ENCODE measurements around the gene TPD52L2.

The TPD52L2 gene

GRCh38 chr20:63825331-63826118 lies 39.5 kb upstream of the TPD52L2 start:
- no peak for DNase-seq (ENCODE audit: low read depth)
- TF ChIP-seq, protein P1, sequence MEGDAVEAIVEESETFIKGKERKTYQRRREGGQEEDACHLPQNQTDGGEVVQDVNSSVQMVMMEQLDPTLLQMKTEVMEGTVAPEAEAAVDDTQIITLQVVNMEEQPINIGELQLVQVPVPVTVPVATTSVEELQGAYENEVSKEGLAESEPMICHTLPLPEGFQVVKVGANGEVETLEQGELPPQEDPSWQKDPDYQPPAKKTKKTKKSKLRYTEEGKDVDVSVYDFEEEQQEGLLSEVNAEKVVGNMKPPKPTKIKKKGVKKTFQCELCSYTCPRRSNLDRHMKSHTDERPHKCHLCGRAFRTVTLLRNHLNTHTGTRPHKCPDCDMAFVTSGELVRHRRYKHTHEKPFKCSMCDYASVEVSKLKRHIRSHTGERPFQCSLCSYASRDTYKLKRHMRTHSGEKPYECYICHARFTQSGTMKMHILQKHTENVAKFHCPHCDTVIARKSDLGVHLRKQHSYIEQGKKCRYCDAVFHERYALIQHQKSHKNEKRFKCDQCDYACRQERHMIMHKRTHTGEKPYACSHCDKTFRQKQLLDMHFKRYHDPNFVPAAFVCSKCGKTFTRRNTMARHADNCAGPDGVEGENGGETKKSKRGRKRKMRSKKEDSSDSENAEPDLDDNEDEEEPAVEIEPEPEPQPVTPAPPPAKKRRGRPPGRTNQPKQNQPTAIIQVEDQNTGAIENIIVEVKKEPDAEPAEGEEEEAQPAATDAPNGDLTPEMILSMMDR (IDR thresholded peaks at IDR 0.05; ENCODE audit: insufficient read depth, low read depth, low read length, missing control alignments), result no peak
- H3K4me3 ChIP-seq (ENCODE audit: low read length), result no peak overlapping the region

GRCh38 chr20:63826753-63827152 lies 38.3 kb upstream of the TPD52L2 start:
- H3K4me3 ChIP-seq (ENCODE audit: low read length), result no peak overlapping the region
- TF ChIP-seq, protein P1 (IDR thresholded peaks at IDR 0.05; ENCODE audit: insufficient read depth, low read depth, low read length, missing control alignments), result no peak
- DNase-seq (ENCODE audit: low read depth), result no peak

DNA sequence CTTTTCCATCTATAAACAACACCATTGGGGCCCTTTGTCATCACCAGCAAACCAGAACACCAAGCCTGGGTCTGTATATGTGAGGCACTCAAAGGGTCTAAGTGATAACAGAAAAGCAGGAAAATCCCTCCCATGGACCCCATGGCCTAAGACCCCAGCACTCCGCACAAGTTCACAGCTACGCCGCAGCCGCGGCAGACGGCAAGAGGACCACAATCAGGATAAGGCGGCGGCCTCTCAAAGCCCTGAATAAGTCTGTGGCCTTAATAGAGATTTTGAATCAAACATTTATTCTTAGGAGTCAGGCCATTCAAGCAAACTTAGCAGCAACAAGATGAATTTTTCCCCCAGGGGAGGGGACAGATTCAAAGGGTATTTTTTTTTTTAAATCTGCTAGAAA lies 36.9 kb upstream of the TPD52L2 start:
- TF ChIP-seq, protein P1 (IDR thresholded peaks at IDR 0.05; ENCODE audit: insufficient read depth, low read depth, low read length, missing control alignments), result no peak
- H3K4me3 ChIP-seq (ENCODE audit: low read length), result no peak overlapping the region
- no peak for DNase-seq (ENCODE audit: low read depth)

GRCh38 chr20:63828545-63828944 lies 36.5 kb upstream of the TPD52L2 start:
- no peak for DNase-seq (ENCODE audit: low read depth)
- H3K4me3 ChIP-seq (ENCODE audit: low read length), result no peak overlapping the region
- TF ChIP-seq, protein P1 (IDR thresholded peaks at IDR 0.05; ENCODE audit: insufficient read depth, low read depth, low read length, missing control alignments), result no peak

GRCh38 chr20:63828951-63829350 lies 36.1 kb upstream of the TPD52L2 start:
- H3K4me3 ChIP-seq (ENCODE audit: low read length), result no peak overlapping the region
- TF ChIP-seq, protein P1 (IDR thresholded peaks at IDR 0.05; ENCODE audit: insufficient read depth, low read depth, low read length, missing control alignments), result no peak
- no peak for DNase-seq (ENCODE audit: low read depth)

DNA sequence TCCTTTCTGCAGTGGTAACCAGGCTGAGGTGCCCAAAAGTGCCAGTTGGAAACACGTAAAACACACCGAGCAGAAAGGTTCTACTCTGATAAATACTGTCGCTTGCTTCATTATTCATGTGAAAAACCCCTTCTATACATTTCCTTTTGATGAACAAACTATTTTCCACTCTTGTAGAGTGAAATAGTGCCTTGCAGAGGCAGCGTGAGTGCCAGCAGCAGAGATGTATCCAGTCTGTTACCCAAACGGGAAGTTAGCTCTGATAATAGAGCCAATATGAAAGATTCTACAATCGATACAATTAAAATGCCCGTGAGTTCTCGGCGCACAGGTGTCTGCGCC lies 35.5 kb upstream of the TPD52L2 start:
- DNase-seq (ENCODE audit: low read depth), result no peak
- TF ChIP-seq, protein P1 (IDR thresholded peaks at IDR 0.05; ENCODE audit: insufficient read depth, low read depth, low read length, missing control alignments), result no peak
- no peak overlapping the region for H3K4me3 ChIP-seq (ENCODE audit: low read length)
